ENCODE results near the gene IL17B. TPM values are rescaled to one million over a fixed set of nuclear protein-coding genes. Genes with fewer than 3 reads are reported as not detected.

Gene IL17B
- total RNA-seq, 1 experiment from 2014 or later, result not detected

GRCh38 chr5:149403923-149404745 lies 25.0 kb upstream of the IL17B start:
- H4K8ac ChIP-seq (replicated peaks; ENCODE audit: insufficient read length, low read depth, low read length), result no peak overlapping the region
- no peak overlapping the region for H3K4me2 ChIP-seq (ENCODE audit: insufficient read depth, insufficient read length, low read length)
- H2BK120ac ChIP-seq (ENCODE audit: low read depth, low read length, poor library complexity, severe bottlenecking), result no peak overlapping the region
- no peak overlapping the region for H2BK20ac ChIP-seq (ENCODE audit: low read depth, low read length, poor library complexity, severe bottlenecking)
- H3K27me3 Mint-ChIP-seq (ENCODE audit: low read depth), result no peaks in the 10 kb centered on the region
- no peak for TF ChIP-seq CTCF (conservative IDR thresholded peaks at IDR 0.05)
- no CpG with 5 or more reads among the region's 15 CpGs for WGBS (ENCODE audit: extremely low coverage, insufficient read length, low lambda C conversion rate)
- H3K79me2 ChIP-seq (ENCODE audit: insufficient read depth, low read length), result no peaks in the 10 kb centered on the region
- peak overlapping the region in 1 of 3 experiments; percentile 45; a peak in 1 of 7 replicates for H3K27ac Mint-ChIP-seq
- H3K56ac ChIP-seq (ENCODE audit: insufficient read length, low read depth, low read length), result no peak overlapping the region
- no peaks in the 10 kb centered on the region for H3K23me2 ChIP-seq (ENCODE audit: insufficient read length, low read depth, low read length, poor library complexity, severe bottlenecking)
- no peaks in the 10 kb centered on the region for H3K79me1 ChIP-seq (ENCODE audit: insufficient read depth, low read depth, low read length, poor library complexity, severe bottlenecking)
- no peak for DNase-seq
- no peaks in the 10 kb centered on the region for H3K9me3 ChIP-seq (ENCODE audit: control insufficient read depth, low read depth, low read length)
- H3K27ac ChIP-seq (ENCODE audit: insufficient read length, low read depth, low read length), result no peak overlapping the region
- H3K4me1 ChIP-seq (ENCODE audit: insufficient read depth, low read length), result no peaks in the 10 kb centered on the region; the same call in 1 of the 2 replicates
- no peaks in the 10 kb centered on the region for H3K27me3 ChIP-seq (ENCODE audit: insufficient read depth, low read length)
- H4K5ac ChIP-seq (ENCODE audit: insufficient read length, low read depth, low read length), result no peak overlapping the region
- no peaks in the 10 kb centered on the region for H3K36me3 Mint-ChIP-seq (ENCODE audit: insufficient read depth in 1 of 3, low read depth in 3 of 3)
- H3K4me1 Mint-ChIP-seq, result peaks cover 28 to 54% of the 10 kb centered on the region in 2 experiments
- no peak overlapping the region for H3T11ph ChIP-seq (ENCODE audit: low read length)
- H3K4ac ChIP-seq (ENCODE audit: low read depth, low read length), result no peak overlapping the region
- no peak overlapping the region for H2AK5ac ChIP-seq (ENCODE audit: insufficient read length, low read length)
- H2AFZ ChIP-seq (ENCODE audit: low read length), result no peak overlapping the region
- no peak overlapping the region for H3K18ac ChIP-seq (ENCODE audit: insufficient read length, low read depth, low read length)
- H3K4me3 Mint-ChIP-seq, result no peak overlapping the region
- H3K9me3 Mint-ChIP-seq, result no peaks in the 10 kb centered on the region
- no peak overlapping the region for H2BK5ac ChIP-seq (ENCODE audit: insufficient read length, low read length)
- no peak overlapping the region for H2BK15ac ChIP-seq (ENCODE audit: low read depth, low read length)
- H3K9ac ChIP-seq (ENCODE audit: extremely low read depth, insufficient read length, low read length), result no peak overlapping the region
- no peak overlapping the region for H2BK12ac ChIP-seq (ENCODE audit: insufficient read length, low read depth, low read length)
- H4K91ac ChIP-seq (ENCODE audit: insufficient read length, low read depth, low read length), result no peak overlapping the region
- H3K14ac ChIP-seq (ENCODE audit: insufficient read depth, low read length), result no peak overlapping the region
- H4K20me1 ChIP-seq (ENCODE audit: control insufficient read depth, insufficient read depth, insufficient read length), result no peaks in the 10 kb centered on the region
- no peak overlapping the region for H3K23ac ChIP-seq (ENCODE audit: insufficient read length, low read depth, low read length)

Data from H9 (cell line).